Hematopoietic multipotent progenitor cell treated with erythropoietin and hydrocortisone succinate and interleukin-3 and kit ligand, for 4 days (in vitro differentiated cells): ENCODE data around the gene MLC1.

Experiments
- DNase-seq: peaks from one replicate; pipeline ENCODE4 v3.0.0-alpha.2; 2015

The MLC1 gene

GRCh38 chr22:50034126-50035081 lies 50.8 kb downstream of the MLC1 start:
- DNase-seq, result peak; percentile 60

GRCh38 chr22:50032941-50033601 lies 52.2 kb downstream of the MLC1 start:
- DNase-seq, result no peak

GRCh38 chr22:50032109-50032871 lies 52.9 kb downstream of the MLC1 start:
- DNase-seq, result no peak

- no peak for DNase-seq
Observed at GRCh38 chr22:50031189-50032091, 53.8 kb downstream of the MLC1 start.

GRCh38 chr22:50030297-50031188 lies 54.7 kb downstream of the MLC1 start:
- DNase-seq, result peak; percentile 90

GRCh38 chr22:50027639-50028537 lies 57.3 kb downstream of the MLC1 start:
- DNase-seq, result peak; percentile 49

GRCh38 chr22:50025993-50026392 lies 59.2 kb downstream of the MLC1 start:
- DNase-seq, result no peak

- DNase-seq, result no peak
Observed at GRCh38 chr22:50022171-50022819, 62.9 kb downstream of the MLC1 start.

- DNase-seq, result no peak
Observed at GRCh38 chr22:50020606-50021005, 64.6 kb downstream of the MLC1 start.

- no peak for DNase-seq
Observed at GRCh38 chr22:50019316-50019715, 65.9 kb downstream of the MLC1 start.

- no peak for DNase-seq
Observed at GRCh38 chr22:50018608-50019285, 66.5 kb downstream of the MLC1 start.

- DNase-seq, result no peak
Observed at GRCh38 chr22:50017701-50018224, 67.5 kb downstream of the MLC1 start.

GRCh38 chr22:50016988-50017700 lies 68.1 kb downstream of the MLC1 start:
- no peak for DNase-seq

- DNase-seq, result no peak
Observed at GRCh38 chr22:50016308-50016987, 68.8 kb downstream of the MLC1 start.

GRCh38 chr22:50015451-50016307 lies 69.5 kb downstream of the MLC1 start:
- no peak for DNase-seq

GRCh38 chr22:50014655-50015401 lies 70.4 kb downstream of the MLC1 start:
- peak; percentile 28 for DNase-seq
